ENCODE results near the gene TRPM5.

Gene TRPM5

DNA sequence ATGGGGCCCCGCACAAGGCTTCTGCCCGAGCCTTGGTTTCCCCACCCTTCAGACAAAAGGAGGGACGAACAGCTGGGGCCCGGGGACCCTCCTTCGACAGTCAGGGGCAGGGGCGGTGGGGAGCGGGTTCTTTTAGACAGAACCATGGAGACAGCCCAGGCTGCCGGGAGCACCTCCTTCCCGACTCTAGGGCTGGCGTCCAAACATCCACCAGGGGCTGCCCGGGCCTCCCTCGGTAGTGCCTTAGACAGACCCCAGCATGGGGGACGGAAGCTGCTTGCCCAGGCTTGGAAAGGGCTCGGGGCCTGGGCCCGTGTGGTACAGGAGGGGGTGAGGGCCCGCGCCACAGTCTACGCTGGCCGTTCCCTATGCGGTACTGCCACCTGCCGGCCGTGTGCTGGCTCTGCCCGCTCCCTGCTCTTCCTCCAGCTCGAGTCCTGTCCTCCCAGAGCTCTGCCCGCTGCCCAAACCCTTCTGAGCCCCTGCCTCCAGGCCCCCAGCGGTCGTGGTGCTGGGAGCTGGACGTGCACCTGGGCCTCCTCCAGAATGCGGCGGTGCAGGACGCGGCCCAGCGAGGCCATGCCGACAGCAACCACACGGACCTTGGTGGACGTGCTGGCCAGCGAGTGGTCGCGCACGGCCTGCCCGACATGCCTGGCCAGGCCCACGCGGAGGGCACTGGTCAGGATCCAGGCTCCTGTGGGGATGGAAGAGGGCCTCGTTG lies 23.6 kb downstream of the TRPM5 start:
- no peaks in the 10 kb centered on the region for H3K4me1 ChIP-seq (ENCODE audit: control insufficient read depth, low read depth, low read length)
- no peaks in the 10 kb centered on the region for H3K9me3 ChIP-seq (ENCODE audit: control insufficient read depth, low read depth, low read length)
- H3K27me3 ChIP-seq (ENCODE audit: control insufficient read depth, insufficient read depth, low read length) = no peaks in the 10 kb centered on the region
- no peak overlapping the region for H3K9ac ChIP-seq (ENCODE audit: low read length)
- no peak overlapping the region for H3K27ac ChIP-seq (ENCODE audit: low read length)
- no peaks in the 10 kb centered on the region for H3K36me3 ChIP-seq (ENCODE audit: control insufficient read depth, low read depth, low read length)
- H3K4me3 ChIP-seq (ENCODE audit: low read length) = no peak overlapping the region

DNA sequence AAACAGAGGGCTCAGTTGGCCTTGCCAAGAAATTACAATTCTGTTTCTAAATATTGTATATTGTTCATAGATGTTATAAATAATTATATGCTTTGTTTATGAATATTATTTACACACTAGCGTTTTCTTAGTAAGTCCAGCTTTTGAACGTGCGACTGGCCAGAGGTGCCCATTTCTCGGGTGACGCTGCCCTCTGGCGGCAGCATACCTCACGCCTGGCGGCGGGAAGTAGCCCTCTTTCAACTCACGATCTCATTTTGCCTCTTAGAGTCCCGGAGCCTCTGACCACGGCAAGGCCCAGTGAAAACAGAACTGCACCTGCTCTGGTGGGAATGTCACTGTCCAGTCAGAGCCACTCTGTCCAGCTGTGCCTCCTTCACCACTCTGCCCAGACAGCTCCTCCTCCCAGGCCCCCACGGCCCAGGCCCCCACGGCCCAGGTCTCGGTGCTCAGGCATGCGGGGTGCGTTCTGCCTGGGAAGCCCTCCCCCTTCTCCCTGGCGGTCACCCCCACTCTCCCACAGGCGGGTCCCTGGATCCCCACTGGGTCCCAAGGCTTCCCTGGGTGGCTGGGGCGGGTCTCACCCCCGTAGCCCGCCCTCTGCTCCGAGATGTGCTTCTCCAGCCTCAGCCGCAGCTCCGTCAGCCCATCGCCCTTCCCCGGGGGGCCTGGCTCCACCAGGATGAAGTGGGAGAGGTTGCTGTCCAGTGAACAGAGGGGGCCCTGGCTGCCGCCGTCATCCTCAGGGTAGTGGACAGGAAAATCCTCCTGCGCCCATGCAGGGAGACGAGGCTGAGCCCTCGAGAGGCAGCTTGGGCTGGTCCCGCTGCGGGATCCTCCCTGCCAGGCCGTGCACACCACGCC lies 24.4 kb downstream of the TRPM5 start:
- Histone ChIP-seq H3K9ac (ENCODE audit: low read length) (no peak overlapping the region), H3K27ac (ENCODE audit: low read length) (no peak overlapping the region), H3K4me1 (ENCODE audit: control insufficient read depth, low read depth, low read length) (no peaks in the 10 kb centered on the region), H3K27me3 (ENCODE audit: control insufficient read depth, insufficient read depth, low read length) (no peaks in the 10 kb centered on the region), H3K4me3 (ENCODE audit: low read length) (no peak overlapping the region), H3K9me3 (ENCODE audit: control insufficient read depth, low read depth, low read length) (no peaks in the 10 kb centered on the region), H3K36me3 (ENCODE audit: control insufficient read depth, low read depth, low read length) (no peaks in the 10 kb centered on the region)

DNA sequence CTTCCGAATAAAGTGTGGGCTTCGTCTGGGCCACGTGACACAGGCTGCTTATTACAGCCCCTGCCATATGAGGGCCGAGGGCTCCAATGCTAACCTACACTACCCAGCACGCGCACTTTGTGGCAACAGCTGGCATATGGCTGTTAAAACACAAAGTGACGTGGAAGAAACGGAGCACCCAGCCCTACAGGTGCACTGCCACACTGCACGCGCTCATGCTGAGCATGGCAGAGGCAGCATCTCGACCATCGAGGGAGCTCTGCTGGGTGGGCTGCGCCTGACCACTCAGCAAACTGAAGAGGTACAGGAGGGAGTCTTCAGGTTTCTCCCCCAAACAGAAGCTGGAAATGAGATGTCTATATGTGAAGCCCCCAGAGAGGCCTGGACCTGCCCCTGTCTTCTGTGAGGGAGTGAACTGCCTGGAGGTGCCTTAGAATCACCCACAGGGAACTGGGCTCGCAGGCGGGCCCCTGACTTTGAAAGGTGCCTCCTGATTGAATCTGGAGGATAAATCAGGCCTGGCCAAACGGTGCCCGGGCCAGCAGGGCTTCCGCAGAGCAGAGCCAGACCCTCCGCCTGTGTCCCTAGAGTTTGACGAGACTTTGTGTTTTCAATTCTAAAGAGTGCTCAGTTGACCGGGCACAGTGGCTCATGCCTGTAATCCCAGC lies 25.5 kb downstream of the TRPM5 start:
- Histone ChIP-seq H3K9ac (ENCODE audit: low read length) (no peak overlapping the region), H3K36me3 (ENCODE audit: control insufficient read depth, low read depth, low read length) (no peaks in the 10 kb centered on the region), H3K4me1 (ENCODE audit: control insufficient read depth, low read depth, low read length) (no peaks in the 10 kb centered on the region), H3K4me3 (ENCODE audit: low read length) (no peak overlapping the region), H3K9me3 (ENCODE audit: control insufficient read depth, low read depth, low read length) (no peaks in the 10 kb centered on the region), H3K27ac (ENCODE audit: low read length) (no peak overlapping the region), H3K27me3 (ENCODE audit: control insufficient read depth, insufficient read depth, low read length) (no peaks in the 10 kb centered on the region)

DNA sequence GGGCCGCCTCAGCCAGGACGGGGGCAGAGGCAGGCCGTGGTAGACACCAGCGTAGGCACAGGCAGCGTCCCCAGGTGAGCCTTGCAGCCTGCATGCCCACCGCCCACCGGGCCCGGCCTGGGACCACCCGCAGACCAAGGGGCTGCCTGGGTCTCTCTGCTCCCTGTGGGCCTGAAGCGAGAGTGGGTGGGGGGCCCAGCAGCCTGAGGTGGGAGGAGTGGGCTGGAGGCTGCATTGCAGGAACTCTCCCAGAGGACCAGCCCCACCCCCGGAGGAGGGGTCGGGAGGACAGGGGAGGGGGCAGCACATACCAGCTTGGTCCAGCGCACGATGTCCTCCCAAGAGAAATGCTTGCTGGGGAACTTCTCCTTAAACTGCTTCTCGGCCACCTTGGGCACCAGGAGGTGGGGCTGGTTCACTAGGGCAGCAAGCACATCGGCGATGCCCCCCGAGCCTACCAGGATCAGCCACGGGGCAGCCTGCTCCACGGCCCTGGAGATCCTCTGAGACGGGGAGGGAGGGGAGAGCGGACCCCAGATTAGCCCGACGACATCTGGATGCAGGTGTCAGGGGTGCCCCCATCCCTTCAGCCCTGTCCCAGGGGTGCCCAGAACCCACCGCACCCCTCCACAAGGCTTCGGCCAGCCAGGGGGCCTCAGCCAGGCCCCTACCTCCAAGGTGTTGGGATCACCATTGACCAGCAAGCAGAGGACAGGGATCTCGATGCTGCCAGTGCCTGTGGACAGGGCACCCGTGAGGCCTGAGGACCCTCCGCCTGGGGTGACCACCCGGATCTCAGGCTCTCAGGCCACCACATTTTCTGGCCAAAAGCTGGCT lies 26.2 kb downstream of the TRPM5 start:
- Histone ChIP-seq H3K4me1 (ENCODE audit: control insufficient read depth, low read depth, low read length) (no peaks in the 10 kb centered on the region), H3K4me3 (ENCODE audit: low read length) (no peak overlapping the region), H3K9ac (ENCODE audit: low read length) (no peak overlapping the region), H3K27ac (ENCODE audit: low read length) (no peak overlapping the region), H3K36me3 (ENCODE audit: control insufficient read depth, low read depth, low read length) (no peaks in the 10 kb centered on the region), H3K27me3 (ENCODE audit: control insufficient read depth, insufficient read depth, low read length) (no peaks in the 10 kb centered on the region), H3K9me3 (ENCODE audit: control insufficient read depth, low read depth, low read length) (no peaks in the 10 kb centered on the region)

DNA sequence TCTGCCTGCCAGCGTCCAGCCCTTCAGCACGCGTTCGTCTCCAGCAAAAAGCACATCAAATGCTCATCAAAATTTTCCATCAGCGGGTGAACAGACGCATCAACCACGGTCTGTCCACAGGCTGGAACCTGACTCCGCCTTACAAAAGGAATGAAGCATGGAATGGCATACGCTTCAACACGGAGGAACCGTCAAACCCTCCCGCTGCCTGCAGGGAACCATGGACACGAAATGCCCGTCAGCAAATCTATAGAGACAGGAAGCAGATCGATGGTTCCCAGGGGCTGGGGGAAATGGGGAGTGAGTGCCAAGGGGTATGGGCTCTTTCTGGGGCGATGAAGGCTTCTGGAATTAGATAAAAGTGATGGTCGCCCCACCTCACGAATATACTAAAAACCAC lies 27.5 kb downstream of the TRPM5 start:
- Histone ChIP-seq H3K4me1 (ENCODE audit: control insufficient read depth, low read depth, low read length) (no peaks in the 10 kb centered on the region), H3K9me3 (ENCODE audit: control insufficient read depth, low read depth, low read length) (no peaks in the 10 kb centered on the region), H3K36me3 (ENCODE audit: control insufficient read depth, low read depth, low read length) (no peaks in the 10 kb centered on the region), H3K4me3 (ENCODE audit: low read length) (no peak overlapping the region), H3K27ac (ENCODE audit: low read length) (no peak overlapping the region), H3K9ac (ENCODE audit: low read length) (no peak overlapping the region), H3K27me3 (ENCODE audit: control insufficient read depth, insufficient read depth, low read length) (no peaks in the 10 kb centered on the region)

DNA sequence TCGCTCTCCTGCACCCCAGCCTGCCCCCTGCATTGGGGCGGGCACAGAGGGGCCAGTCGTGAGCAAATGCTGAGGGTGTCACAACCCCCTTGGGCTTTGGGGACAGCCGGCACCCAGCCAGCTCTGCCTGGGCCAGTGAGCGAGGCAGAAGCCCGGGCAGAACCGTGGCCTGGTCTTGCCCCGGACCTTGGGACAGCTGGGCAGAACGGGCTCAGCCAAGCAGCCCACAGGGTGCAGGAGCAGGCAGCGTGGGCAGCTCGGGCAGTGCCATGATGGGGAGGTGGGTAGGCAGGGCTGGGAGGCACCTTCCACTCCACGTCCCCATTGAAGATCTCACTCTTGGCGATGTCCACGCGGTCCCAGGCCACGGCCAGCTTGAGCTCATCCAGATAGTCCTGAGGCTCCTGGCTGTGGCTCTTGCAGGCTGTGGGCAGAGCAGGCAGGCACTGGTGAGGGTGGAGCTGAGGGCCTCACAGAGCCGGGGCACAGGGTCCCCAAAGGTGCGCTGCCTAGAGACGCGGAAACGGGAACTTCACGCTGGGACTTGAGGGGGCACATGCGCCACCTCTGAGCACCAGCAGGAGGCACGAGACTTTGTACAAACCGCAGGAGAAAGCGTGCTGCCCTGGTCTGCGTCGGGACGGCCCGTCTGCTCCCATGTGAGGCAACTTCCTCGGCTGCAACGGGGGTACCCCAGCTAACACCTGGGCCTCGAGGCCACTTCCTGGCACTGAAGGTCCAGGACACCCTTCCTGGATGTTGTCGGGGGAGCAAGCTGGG lies 28.5 kb downstream of the TRPM5 start:
- no peak overlapping the region for H3K9ac ChIP-seq (ENCODE audit: low read length)
- no peaks in the 10 kb centered on the region for H3K27me3 ChIP-seq (ENCODE audit: control insufficient read depth, insufficient read depth, low read length)
- H3K4me3 ChIP-seq (ENCODE audit: low read length) = no peak overlapping the region
- H3K4me1 ChIP-seq (ENCODE audit: control insufficient read depth, low read depth, low read length) = no peaks in the 10 kb centered on the region
- no peaks in the 10 kb centered on the region for H3K9me3 ChIP-seq (ENCODE audit: control insufficient read depth, low read depth, low read length)
- H3K36me3 ChIP-seq (ENCODE audit: control insufficient read depth, low read depth, low read length) = no peaks in the 10 kb centered on the region
- no peak overlapping the region for H3K27ac ChIP-seq (ENCODE audit: low read length)

DNA sequence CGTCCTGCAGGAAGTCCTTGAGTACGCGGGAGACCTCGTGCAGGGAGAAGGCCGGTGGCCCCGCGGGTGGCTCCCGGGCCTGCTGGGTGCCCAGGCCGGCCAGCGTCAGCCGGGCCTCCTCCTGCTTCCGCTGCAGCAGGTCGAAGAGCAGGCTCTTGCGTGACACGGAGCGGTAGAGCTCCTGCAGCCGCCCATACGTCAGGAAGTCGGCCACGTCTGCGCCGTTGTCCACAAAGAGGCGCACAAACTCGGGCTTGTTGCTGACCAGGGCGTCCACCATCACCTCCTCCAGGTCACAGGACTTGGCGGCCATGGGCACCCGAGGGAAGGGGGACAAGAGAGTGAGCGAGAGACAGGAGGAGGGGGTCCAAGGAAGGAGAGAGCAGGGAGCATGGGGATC lies 29.1 kb downstream of the TRPM5 start:
- H3K27me3 ChIP-seq (ENCODE audit: control insufficient read depth, insufficient read depth, low read length) = no peaks in the 10 kb centered on the region
- H3K4me1 ChIP-seq (ENCODE audit: control insufficient read depth, low read depth, low read length) = no peaks in the 10 kb centered on the region
- no peak overlapping the region for H3K27ac ChIP-seq (ENCODE audit: low read length)
- no peaks in the 10 kb centered on the region for H3K36me3 ChIP-seq (ENCODE audit: control insufficient read depth, low read depth, low read length)
- H3K9ac ChIP-seq (ENCODE audit: low read length) = no peak overlapping the region
- no peak overlapping the region for H3K4me3 ChIP-seq (ENCODE audit: low read length)
- H3K9me3 ChIP-seq (ENCODE audit: control insufficient read depth, low read depth, low read length) = no peaks in the 10 kb centered on the region

DNA sequence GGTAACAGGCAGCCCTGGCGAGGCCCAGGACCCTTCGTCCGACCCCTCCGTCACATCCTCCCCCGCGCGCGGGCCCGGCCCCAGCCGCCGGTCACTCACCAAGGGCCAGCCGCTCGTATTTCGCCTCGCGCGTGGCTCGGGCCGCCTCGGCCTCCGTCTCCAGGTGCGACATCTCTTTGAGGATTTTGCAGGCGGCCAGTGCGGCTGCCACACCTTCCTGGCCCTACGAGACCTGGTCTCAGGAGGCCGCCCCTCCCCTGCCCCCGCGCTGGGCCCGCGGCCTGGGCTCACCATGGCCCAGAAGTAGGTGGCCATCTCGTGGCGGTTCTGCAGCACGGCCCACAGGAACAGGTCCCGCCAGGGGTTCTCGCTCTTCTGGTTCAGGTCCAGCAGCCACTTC lies 29.7 kb downstream of the TRPM5 start:
- Histone ChIP-seq H3K27ac (ENCODE audit: low read length) (no peak overlapping the region), H3K9me3 (ENCODE audit: control insufficient read depth, low read depth, low read length) (no peaks in the 10 kb centered on the region), H3K27me3 (ENCODE audit: control insufficient read depth, insufficient read depth, low read length) (no peaks in the 10 kb centered on the region), H3K9ac (ENCODE audit: low read length) (no peak overlapping the region), H3K36me3 (ENCODE audit: control insufficient read depth, low read depth, low read length) (no peaks in the 10 kb centered on the region), H3K4me3 (ENCODE audit: low read length) (no peak overlapping the region), H3K4me1 (ENCODE audit: control insufficient read depth, low read depth, low read length) (no peaks in the 10 kb centered on the region)

DNA sequence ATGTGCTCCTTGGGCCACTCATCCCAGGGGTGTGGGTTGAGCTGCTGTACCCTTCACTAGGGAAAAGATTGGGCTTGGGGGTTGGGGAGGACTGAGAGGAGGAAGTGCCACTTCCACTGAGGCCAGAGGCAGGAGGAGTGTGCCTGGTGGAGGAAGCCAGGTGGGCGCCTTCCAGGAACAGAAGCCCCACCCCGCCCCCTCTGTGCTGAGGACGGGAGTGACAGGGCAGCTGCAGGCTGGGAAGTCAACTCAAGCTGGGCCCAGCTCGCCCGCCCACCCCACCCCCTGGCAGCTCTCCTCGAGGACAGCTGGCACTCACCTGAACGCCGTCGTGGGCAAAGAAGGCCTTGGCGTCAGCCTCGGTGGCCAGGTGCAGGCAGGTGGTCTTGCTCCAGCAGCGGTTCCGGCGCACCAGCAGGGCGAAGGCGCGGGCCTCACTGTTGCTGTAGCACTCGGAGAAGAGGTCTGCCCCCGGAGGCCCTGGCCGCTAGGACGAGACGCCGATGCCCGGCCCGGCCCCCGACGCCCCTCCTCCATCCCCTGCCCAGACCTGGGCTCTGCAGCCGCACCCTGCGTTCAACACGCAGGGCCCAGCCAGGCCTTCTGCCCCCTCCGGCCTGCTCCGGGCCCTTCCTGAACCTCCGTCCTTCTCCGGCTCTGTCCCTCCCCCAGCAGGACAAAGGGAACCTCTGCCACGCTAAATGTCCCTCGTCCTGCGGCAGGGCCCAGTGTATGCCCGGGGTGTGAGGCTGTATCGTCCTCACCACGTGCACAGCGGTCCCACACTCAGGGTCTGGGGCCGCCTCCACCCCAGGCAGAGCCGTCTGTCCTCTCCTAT lies 30.4 kb downstream of the TRPM5 start:
- Histone ChIP-seq H3K4me3 (ENCODE audit: low read length) (no peak overlapping the region), H3K36me3 (ENCODE audit: control insufficient read depth, low read depth, low read length) (no peaks in the 10 kb centered on the region), H3K9me3 (ENCODE audit: control insufficient read depth, low read depth, low read length) (no peaks in the 10 kb centered on the region), H3K4me1 (ENCODE audit: control insufficient read depth, low read depth, low read length) (no peaks in the 10 kb centered on the region), H3K27ac (ENCODE audit: low read length) (no peak overlapping the region), H3K27me3 (ENCODE audit: control insufficient read depth, insufficient read depth, low read length) (no peaks in the 10 kb centered on the region), H3K9ac (ENCODE audit: low read length) (no peak overlapping the region)

DNA sequence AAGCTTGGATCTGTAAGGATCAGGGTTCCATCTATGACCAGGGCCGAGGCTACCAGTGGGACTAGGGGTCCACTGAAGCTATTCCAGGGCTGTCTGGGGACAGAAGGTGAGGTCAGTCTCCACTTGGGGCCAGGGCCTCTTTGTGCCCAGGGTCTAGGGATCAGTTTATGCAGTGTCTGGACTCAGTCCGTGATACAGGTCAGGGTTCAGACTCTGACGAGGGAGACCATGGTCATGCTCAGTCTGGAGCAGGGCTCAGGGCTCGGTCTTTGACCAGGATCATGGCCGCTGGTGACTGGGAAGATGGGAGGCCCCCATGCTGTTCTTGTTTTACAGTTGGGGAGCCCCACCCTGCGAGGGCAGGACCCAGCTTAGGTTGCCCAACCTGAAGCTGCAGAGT lies 32.0 kb downstream of the TRPM5 start:
- no peaks in the 10 kb centered on the region for H3K36me3 ChIP-seq (ENCODE audit: control insufficient read depth, low read depth, low read length)
- no peak overlapping the region for H3K27ac ChIP-seq (ENCODE audit: low read length)
- no peaks in the 10 kb centered on the region for H3K4me1 ChIP-seq (ENCODE audit: control insufficient read depth, low read depth, low read length)
- no peaks in the 10 kb centered on the region for H3K27me3 ChIP-seq (ENCODE audit: control insufficient read depth, insufficient read depth, low read length)
- no peaks in the 10 kb centered on the region for H3K9me3 ChIP-seq (ENCODE audit: control insufficient read depth, low read depth, low read length)
- no peak overlapping the region for H3K9ac ChIP-seq (ENCODE audit: low read length)
- no peak overlapping the region for H3K4me3 ChIP-seq (ENCODE audit: low read length)
